ENCODE measurements around the gene MUC5AC. TPM values are rescaled to one million over a fixed set of nuclear protein-coding genes. Genes with fewer than 3 reads are reported as not detected.
"Not testable (repeated sequence)": the region's sequence is repeated elsewhere in the genome, so short reads cannot be mapped to it uniquely, and the experiment has no call there.

Gene MUC5AC
- total RNA-seq, 1 experiment from 2014 or later: not detected

- no peak for DNase-seq (ENCODE audit: low read depth, low spot score)
- in situ Hi-C loops (cut with HindIII; ENCODE audit: low pct_unique_long_range_greater_than_20kb, low sequenced_read_pairs): no loop called here
Measured at GRCh38 chr11:1167256-1167655, 9.5 kb downstream of the MUC5AC start.

GRCh38 chr11:1167751-1168231 lies 10.0 kb downstream of the MUC5AC start:
- in situ Hi-C loops (cut with HindIII; ENCODE audit: low pct_unique_long_range_greater_than_20kb, low sequenced_read_pairs): no loop called here
- DNase-seq (ENCODE audit: low read depth, low spot score): no peak

GRCh38 chr11:1168256-1168655 lies 10.5 kb downstream of the MUC5AC start:
- no peak for DNase-seq (ENCODE audit: low read depth, low spot score)
- in situ Hi-C loops (cut with HindIII; ENCODE audit: low pct_unique_long_range_greater_than_20kb, low sequenced_read_pairs): no loop called here

- in situ Hi-C loops (cut with HindIII; ENCODE audit: low pct_unique_long_range_greater_than_20kb, low sequenced_read_pairs): no loop called here
- DNase-seq (ENCODE audit: low read depth, low spot score): no peak
Measured at GRCh38 chr11:1168721-1169161, 11.0 kb downstream of the MUC5AC start.

- no peak for DNase-seq (ENCODE audit: low read depth, low spot score)
- in situ Hi-C loops (cut with HindIII; ENCODE audit: low pct_unique_long_range_greater_than_20kb, low sequenced_read_pairs): no loop called here
Measured at GRCh38 chr11:1171223-1171984, 13.7 kb downstream of the MUC5AC start.

GRCh38 chr11:1171985-1172728 lies 14.4 kb downstream of the MUC5AC start:
- DNase-seq (ENCODE audit: low read depth, low spot score): no peak
- in situ Hi-C loops (cut with HindIII; ENCODE audit: low pct_unique_long_range_greater_than_20kb, low sequenced_read_pairs): no loop called here

GRCh38 chr11:1172729-1173117 lies 15.0 kb downstream of the MUC5AC start:
- DNase-seq (ENCODE audit: low read depth, low spot score): no peak
- in situ Hi-C loops (cut with HindIII; ENCODE audit: low pct_unique_long_range_greater_than_20kb, low sequenced_read_pairs): no loop called here

- DNase-seq (ENCODE audit: low read depth, low spot score); in situ Hi-C loops (cut with HindIII; ENCODE audit: low pct_unique_long_range_greater_than_20kb, low sequenced_read_pairs): not testable (repeated sequence)
Measured at GRCh38 chr11:1173396-1173795, 15.6 kb downstream of the MUC5AC start.

GRCh38 chr11:1174441-1175370 lies 17.0 kb downstream of the MUC5AC start:
- in situ Hi-C loops (cut with HindIII; ENCODE audit: low pct_unique_long_range_greater_than_20kb, low sequenced_read_pairs): no loop called here
- DNase-seq (ENCODE audit: low read depth, low spot score): no peak

- DNase-seq (ENCODE audit: low read depth, low spot score): no peak
- in situ Hi-C loops (cut with HindIII; ENCODE audit: low pct_unique_long_range_greater_than_20kb, low sequenced_read_pairs): no loop called here
Measured at GRCh38 chr11:1175461-1176223, 17.9 kb downstream of the MUC5AC start.

GRCh38 chr11:1176224-1177019 lies 18.7 kb downstream of the MUC5AC start:
- in situ Hi-C loops (cut with HindIII; ENCODE audit: low pct_unique_long_range_greater_than_20kb, low sequenced_read_pairs): no loop called here
- no peak for DNase-seq (ENCODE audit: low read depth, low spot score)

- no peak for DNase-seq (ENCODE audit: low read depth, low spot score)
- in situ Hi-C loops (cut with HindIII; ENCODE audit: low pct_unique_long_range_greater_than_20kb, low sequenced_read_pairs): no loop called here
Measured at GRCh38 chr11:1177020-1177770, 19.4 kb downstream of the MUC5AC start.

GRCh38 chr11:1177771-1178090 lies 20.0 kb downstream of the MUC5AC start:
- in situ Hi-C loops (cut with HindIII; ENCODE audit: low pct_unique_long_range_greater_than_20kb, low sequenced_read_pairs): no loop called here
- no peak for DNase-seq (ENCODE audit: low read depth, low spot score)

- no peak for DNase-seq (ENCODE audit: low read depth, low spot score)
Measured at GRCh38 chr11:1178201-1178885, 20.6 kb downstream of the MUC5AC start.

GRCh38 chr11:1178906-1179305 lies 21.2 kb downstream of the MUC5AC start:
- in situ Hi-C loops (cut with HindIII; ENCODE audit: low pct_unique_long_range_greater_than_20kb, low sequenced_read_pairs): no loop called here
- no peak for DNase-seq (ENCODE audit: low read depth, low spot score)

More at GRCh38 chr11:1178201-1178885, 20.6 kb downstream of the MUC5AC start:
- in situ Hi-C loops (cut with HindIII; ENCODE audit: low pct_unique_long_range_greater_than_20kb, low sequenced_read_pairs): no loop called here

Measured in SK-MEL-5 (cell line).